ENCODE data around the gene FOXK1.

DNA sequence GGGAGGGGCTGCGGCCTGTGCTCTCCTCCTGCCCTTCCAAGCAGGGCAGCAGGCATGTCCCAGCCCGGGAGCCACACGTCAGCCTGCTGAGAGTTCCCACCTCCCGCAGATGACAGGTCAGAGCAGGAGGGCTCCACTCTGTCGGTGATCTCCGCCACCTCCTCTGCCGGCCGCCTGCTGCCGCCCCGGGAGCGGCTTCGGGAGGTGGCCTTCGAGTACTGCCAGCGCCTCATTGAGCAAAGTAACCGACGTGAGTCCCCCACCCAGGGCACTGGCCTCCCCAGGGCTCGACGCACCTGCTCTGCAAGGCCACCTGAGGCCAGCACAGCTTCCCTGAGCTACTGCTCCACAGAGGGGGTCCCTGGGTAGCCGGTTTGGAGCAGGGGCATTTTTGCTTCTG, 102.7 kb downstream of the FOXK1 start:
- TF ChIP-seq, protein P1, sequence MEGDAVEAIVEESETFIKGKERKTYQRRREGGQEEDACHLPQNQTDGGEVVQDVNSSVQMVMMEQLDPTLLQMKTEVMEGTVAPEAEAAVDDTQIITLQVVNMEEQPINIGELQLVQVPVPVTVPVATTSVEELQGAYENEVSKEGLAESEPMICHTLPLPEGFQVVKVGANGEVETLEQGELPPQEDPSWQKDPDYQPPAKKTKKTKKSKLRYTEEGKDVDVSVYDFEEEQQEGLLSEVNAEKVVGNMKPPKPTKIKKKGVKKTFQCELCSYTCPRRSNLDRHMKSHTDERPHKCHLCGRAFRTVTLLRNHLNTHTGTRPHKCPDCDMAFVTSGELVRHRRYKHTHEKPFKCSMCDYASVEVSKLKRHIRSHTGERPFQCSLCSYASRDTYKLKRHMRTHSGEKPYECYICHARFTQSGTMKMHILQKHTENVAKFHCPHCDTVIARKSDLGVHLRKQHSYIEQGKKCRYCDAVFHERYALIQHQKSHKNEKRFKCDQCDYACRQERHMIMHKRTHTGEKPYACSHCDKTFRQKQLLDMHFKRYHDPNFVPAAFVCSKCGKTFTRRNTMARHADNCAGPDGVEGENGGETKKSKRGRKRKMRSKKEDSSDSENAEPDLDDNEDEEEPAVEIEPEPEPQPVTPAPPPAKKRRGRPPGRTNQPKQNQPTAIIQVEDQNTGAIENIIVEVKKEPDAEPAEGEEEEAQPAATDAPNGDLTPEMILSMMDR (IDR thresholded peaks at IDR 0.05), result no peak
- no peak for TF ChIP-seq ZFX (IDR thresholded peaks at IDR 0.05; ENCODE audit: borderline replicate concordance)

Measured in 22Rv1 (cell line).